AG09309 (cell line): ENCODE data around the gene VWA5B2.
"Not testable (repeated sequence)": the region's sequence is repeated elsewhere in the genome, so short reads cannot be mapped to it uniquely, and the experiment has no call there.

ENCODE experiments used
- DNase-seq: peaks from one replicate; pipeline ENCODE4 v3.0.0-alpha.2; 2010; ENCODE audit warnings: low read depth
- H3K4me3 ChIP-seq: 2 replicates; pipeline ENCODE4 v1.5.1; 2011; ENCODE audit warnings: mild to moderate bottlenecking, low read depth, low read length, moderate library complexity; ENCODE audit not compliant: control insufficient read depth
- CTCF ChIP-seq: IDR thresholded peaks from 2 replicates; pipeline ENCODE4 v1.5.1; 2011; ENCODE audit warnings: mild to moderate bottlenecking, low read depth, low read length, inconsistent platforms; ENCODE audit not compliant: insufficient read depth, control insufficient read depth; ENCODE audit errors: missing control alignments

The VWA5B2 gene

GRCh38 chr3:184259878-184260723 lies 30.7 kb downstream of the VWA5B2 start:
- no peak for DNase-seq
- H3K4me3 ChIP-seq: peak overlapping the region; percentile 46
- TF ChIP-seq CTCF: no peak

GRCh38 chr3:184260724-184261269 lies 31.4 kb downstream of the VWA5B2 start:
- TF ChIP-seq CTCF: no peak
- DNase-seq: no peak
- H3K4me3 ChIP-seq: peak overlapping the region; percentile 46

- peak within 1 kb of the TSS; percentile 46 for H3K4me3 ChIP-seq
- no peak for TF ChIP-seq CTCF
- DNase-seq: no peak
Observed at GRCh38 chr3:184261270-184261853, 32.0 kb downstream of the VWA5B2 start, which contains the start of gene CAMK2N2. TSS of gene CAMK2N2 (minus strand) at chr3:184261553. CDS start at chr3:184261285, 268 bp downstream.

- no peak for TF ChIP-seq CTCF
- peak overlapping the region; percentile 46 for H3K4me3 ChIP-seq
- DNase-seq: no peak
Observed at GRCh38 chr3:184261854-184262763, 32.7 kb downstream of the VWA5B2 start.

GRCh38 chr3:184262764-184263179 lies 33.4 kb downstream of the VWA5B2 start:
- TF ChIP-seq CTCF: no peak
- no peak for DNase-seq
- H3K4me3 ChIP-seq: peak overlapping the region; percentile 46

GRCh38 chr3:184267249-184267648 lies 37.9 kb downstream of the VWA5B2 start:
- not testable (repeated sequence) for H3K4me3 ChIP-seq, DNase-seq
